IMR-90 (cell line): ENCODE measurements around the gene SCYGR4. TPM values are rescaled to one million over a fixed set of nuclear protein-coding genes. Genes with fewer than 3 reads are reported as not detected.
"Not testable (repeated sequence)": the region's sequence is repeated elsewhere in the genome, so short reads cannot be mapped to it uniquely, and the experiment has no call there.

ENCODE experiments used
- ATAC-seq: fragments of 200-7000 bp; cut with Tn5 transposase; 2 replicates; pipeline ENCODE4 v1.9.1; 2020; ENCODE audit warnings: low read depth, mild to moderate bottlenecking, moderate library complexity
- BruUV-seq: library from RNA; stranded (reverse); fragments of 400-500 nt; replicated peaks from 2 replicates; lab custom pipeline; 2021; lab: Mats Ljungman, UMichigan
- CTCF ChIA-PET: fragments of 300-600 bp; formaldehyde crosslinking; extraction: SDS; loops from one replicate; lab custom pipeline; 2021; ENCODE audit warnings: antibody characterized with exemption; lab: Yijun Ruan, JAX
- POLR2A ChIA-PET: fragments of 300-600 bp; sonication (Branson Sonifier 250); formaldehyde crosslinking; loops from one replicate; lab custom pipeline; 2022; ENCODE audit warnings: antibody characterized with exemption; ENCODE audit not compliant: unreplicated experiment; lab: Charles Lee
- DNase-seq: peaks from one replicate; pipeline ENCODE4 v3.0.0; 2013
- H2AFZ ChIP-seq: replicated peaks from 2 replicates; pipeline ENCODE3; 2013; ENCODE audit warnings: low read length, mild to moderate bottlenecking; ENCODE audit not compliant: poor library complexity
- H2AK5ac ChIP-seq: 2 replicates; pipeline ENCODE4 v1.6.1; 2013; ENCODE audit warnings: low read depth, low read length, inconsistent platforms
- H2AK9ac ChIP-seq: replicated peaks from 2 replicates; pipeline ENCODE3; 2013; ENCODE audit warnings: mild to moderate bottlenecking, low read depth, low read length, moderate library complexity; ENCODE audit not compliant: poor library complexity
- H2BK120ac ChIP-seq: 2 replicates; pipeline ENCODE4 v1.6.1; 2013; ENCODE audit warnings: low read depth, low read length, inconsistent platforms
- H2BK15ac ChIP-seq: 3 replicates; pipeline ENCODE4 v1.6.1; 2013; ENCODE audit warnings: low read depth, low read length, inconsistent platforms
- H2BK20ac ChIP-seq: 2 replicates; pipeline ENCODE4 v1.6.1; 2013; ENCODE audit warnings: low read depth, mild to moderate bottlenecking, inconsistent platforms, low read length, moderate library complexity
- H2BK5ac ChIP-seq: 2 replicates; pipeline ENCODE4 v1.6.1; 2013; ENCODE audit warnings: mild to moderate bottlenecking, low read depth, low read length, inconsistent platforms; ENCODE audit not compliant: poor library complexity, severe bottlenecking
- H3K14ac ChIP-seq: replicated peaks from 2 replicates; pipeline ENCODE4 v1.6.1; 2013; ENCODE audit warnings: low read depth, low read length, inconsistent platforms
- H3K18ac ChIP-seq: 2 replicates; pipeline ENCODE4 v1.6.1; 2013; ENCODE audit warnings: low read depth, low read length, control low read depth
- H3K23ac ChIP-seq: 2 replicates; pipeline ENCODE4 v1.6.1; 2013; ENCODE audit warnings: low read depth, low read length, inconsistent platforms
- H3K27ac ChIP-seq: 2 replicates; pipeline ENCODE4 v1.5.1; 2013; ENCODE audit warnings: mild to moderate bottlenecking, control low read depth, low read length; ENCODE audit not compliant: insufficient read depth
- H3K27me3 ChIP-seq: 2 replicates; pipeline ENCODE4 v1.6.1; 2013; ENCODE audit warnings: low read length; ENCODE audit not compliant: control insufficient read depth, insufficient read depth
- H3K36me3 ChIP-seq: 2 replicates; pipeline ENCODE4 v1.6.1; 2013; ENCODE audit warnings: low read length, mixed read lengths; ENCODE audit not compliant: control insufficient read depth, insufficient read depth
- H3K4ac ChIP-seq: 2 replicates; pipeline ENCODE4 v1.6.1; 2013; ENCODE audit warnings: low read depth, low read length, inconsistent platforms
- H3K4me1 ChIP-seq: 2 replicates; pipeline ENCODE4 v1.6.1; 2013; ENCODE audit warnings: low read length, mixed read lengths; ENCODE audit not compliant: control insufficient read depth, insufficient read depth
- H3K4me2 ChIP-seq: 2 replicates; pipeline ENCODE4 v1.6.1; 2013; ENCODE audit warnings: low read depth, mild to moderate bottlenecking, control low read depth, low read length, moderate library complexity
- H3K4me3 ChIP-seq: 2 replicates; pipeline ENCODE4 v1.5.1; 2013; ENCODE audit warnings: low read depth, mild to moderate bottlenecking, control low read depth, low read length, moderate library complexity; ENCODE audit not compliant: insufficient read depth
- H3K56ac ChIP-seq: 2 replicates; pipeline ENCODE4 v1.6.1; 2013; ENCODE audit warnings: low read length, inconsistent platforms; ENCODE audit not compliant: insufficient read depth; ENCODE audit errors: extremely low read depth
- H3K79me1 ChIP-seq, 2 experiments: 2 replicates each; pipeline ENCODE4 v1.6.1; 2013; ENCODE audit warnings: low read length in 2 of 2, inconsistent platforms in 1 of 2, low read depth in 1 of 2
- H3K9ac ChIP-seq: 2 replicates; pipeline ENCODE4 v1.6.1; 2013; ENCODE audit warnings: low read depth, low read length, control low read depth
- H3K9me1 ChIP-seq: 2 replicates; pipeline ENCODE4 v1.6.1; 2013; ENCODE audit warnings: low read length, inconsistent platforms; ENCODE audit not compliant: insufficient read depth
- H3K9me3 ChIP-seq: 2 replicates; pipeline ENCODE4 v1.6.1; 2013; ENCODE audit warnings: low read length; ENCODE audit not compliant: control insufficient read depth, insufficient read depth
- H4K20me1 ChIP-seq: 2 replicates; pipeline ENCODE4 v1.6.1; 2013; ENCODE audit warnings: low read length, inconsistent platforms; ENCODE audit not compliant: insufficient read depth
- H4K5ac ChIP-seq: 2 replicates; pipeline ENCODE4 v1.6.1; 2013; ENCODE audit warnings: mild to moderate bottlenecking, low read depth, low read length, control low read depth
- H4K8ac ChIP-seq, 2 experiments: 2 replicates each; pipeline ENCODE4 v1.6.1; 2013; ENCODE audit warnings: low read depth in 2 of 2, low read length in 2 of 2, control low read depth in 1 of 2, inconsistent platforms in 1 of 2
- H4K91ac ChIP-seq: 2 replicates; pipeline ENCODE4 v1.6.1; 2013; ENCODE audit warnings: low read depth, low read length, inconsistent platforms; ENCODE audit not compliant: insufficient read depth
- WGBS, 2 experiments: methylation state at CpG; one replicate each; pipeline versions ENCODE4 v1.1.5 to v1.1.7; 2013; ENCODE audit warnings: missing lambda C conversion rate in 2 of 2; ENCODE audit not compliant: insufficient read length in 1 of 2; ENCODE audit errors: extremely low coverage in 2 of 2; 5-methylcytosine and 5-hydroxymethylcytosine counted together
- dilution Hi-C: fragments of 300-500 bp; cut with HindIII; formaldehyde crosslinking; loops from one replicate; pipeline ENCODE4 v1.14.3; 2018; ENCODE audit warnings: low sequenced_read_pairs; ENCODE audit not compliant: unreplicated experiment
- in situ Hi-C: fragments of 300-500 bp; cut with MboI; formaldehyde crosslinking; loops from 3 replicates; pipeline ENCODE4 v1.14.3; 2019; ENCODE audit warnings: low sequenced_read_pairs, inconsistent platforms, mixed read lengths
- intact Hi-C: fragments of 100-400 bp; cut with micrococcal nuclease; formaldehyde crosslinking; loops from 2 replicates; pipeline ENCODE4 v1.10.0; 2022
- polyA plus RNA-seq, 3 experiments: library from polyadenylated mRNA; depleted of rRNA; stranded (reverse); fragments of >200 nt; gene quantifications; 2 replicates each; pipeline ENCODE4 v1.2.3, GENCODE V29; 2012; ENCODE audit warnings: low replicate concordance in 1 of 3
- total RNA-seq: library from RNA; depleted of rRNA; stranded (reverse); fragments of >200 nt; gene quantifications from 2 replicates; pipeline ENCODE4 v1.2.3, GENCODE V29; 2012; rRNA removed

Gene SCYGR4
- total and polyA plus RNA-seq, 2 of the 4 experiments (the other 2 are of a cell fraction) = not detected

DNA sequence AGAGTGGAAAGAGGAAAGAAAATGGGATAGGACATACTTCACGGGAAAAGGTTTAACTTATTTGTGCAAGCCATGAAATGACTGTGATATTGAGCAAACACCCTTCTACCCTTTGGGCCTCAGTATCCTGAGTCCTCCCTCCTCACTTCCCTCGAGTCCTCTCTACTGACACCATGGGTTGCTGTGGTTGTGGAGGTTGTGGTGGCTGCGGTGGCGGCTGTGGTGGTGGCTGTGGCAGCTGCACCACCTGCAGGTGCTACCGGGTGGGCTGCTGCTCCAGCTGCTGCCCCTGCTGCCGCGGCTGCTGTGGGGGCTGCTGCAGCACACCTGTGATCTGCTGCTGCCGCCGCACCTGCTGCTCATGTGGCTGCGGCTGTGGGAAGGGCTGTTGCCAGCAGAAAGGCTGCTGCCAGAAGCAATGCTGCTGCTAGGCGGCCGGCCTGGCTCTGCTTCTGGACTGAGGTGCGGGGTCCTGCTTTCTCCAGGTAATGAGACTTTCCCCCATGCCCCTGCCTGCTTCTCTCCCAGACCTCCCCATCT, 49.4 kb downstream of the SCYGR4 start, which contains the start of gene SCYGR5:
TSS of gene SCYGR5 (plus strand) at position 174 of the 540 bp plus-strand sequence. CDS start at position 174, 0 bp downstream.
- H4K91ac ChIP-seq, BruUV-seq, H3K14ac ChIP-seq, H3K27ac ChIP-seq, H2AFZ ChIP-seq, H4K8ac ChIP-seq, H2BK120ac ChIP-seq, dilution Hi-C loops, H3K36me3 ChIP-seq, H3K56ac ChIP-seq, H2BK5ac ChIP-seq, DNase-seq, intact Hi-C loops, POLR2A ChIA-PET, H3K4me3 ChIP-seq, H2BK20ac ChIP-seq, H3K9me1 ChIP-seq, H3K9me3 ChIP-seq, H3K9ac ChIP-seq, H4K20me1 ChIP-seq, H3K4me1 ChIP-seq, H2AK9ac ChIP-seq, H3K79me1 ChIP-seq, H4K5ac ChIP-seq, H2BK15ac ChIP-seq, H3K18ac ChIP-seq, H3K27me3 ChIP-seq, H3K4ac ChIP-seq, H2AK5ac ChIP-seq, ATAC-seq, H3K4me2 ChIP-seq, H3K23ac ChIP-seq: not testable (repeated sequence)
- 87% methylated on average over 3 of the region's 13 CpGs; no CpG with 5 or more reads in 1 of the 2 experiments for WGBS, 2 experiments
- CTCF ChIA-PET = interaction anchor here (0.7 kb wide), 1 partner anchor 445 kb away, joined by 3 read pairs; no protein-coding TSS in a partner anchor
- in situ Hi-C loops = loop anchor here (10.0 kb wide), 1 partner anchor 218 kb away; no protein-coding TSS in a partner anchor

Other genes starting within 250 kb of the SCYGR4 start
- gene TM4SF20, start 238.2 kb upstream of the SCYGR4 start, total RNA-seq = under 0.01 TPM in 2 replicates
- 0.03 and 0.06 TPM in 2 replicates for gene TM4SF20, start 238.2 kb upstream of the SCYGR4 start, polyA plus RNA-seq (2012; rRNA removed)
- gene SCYGR1, start 229.5 kb upstream of the SCYGR4 start, total RNA-seq = not detected in 2 replicates
- not detected in 2 replicates for gene SCYGR1, start 229.5 kb upstream of the SCYGR4 start, polyA plus RNA-seq (2012; rRNA removed)
- 93.6 and 126 TPM in 2 replicates for gene AGFG1, start 145.3 kb upstream of the SCYGR4 start, total RNA-seq
- 58.1 and 58.4 TPM in 2 replicates for gene AGFG1, start 145.3 kb upstream of the SCYGR4 start, polyA plus RNA-seq (2012; rRNA removed)
- gene SCYGR2, start 18.6 kb upstream of the SCYGR4 start, total RNA-seq = not detected in 2 replicates
- gene SCYGR2, start 18.6 kb upstream of the SCYGR4 start, polyA plus RNA-seq (2012; rRNA removed) = not detected in 2 replicates
- not detected in 2 replicates for gene SCYGR3, start 2.7 kb upstream of the SCYGR4 start, total RNA-seq
- gene SCYGR3, start 2.7 kb upstream of the SCYGR4 start, polyA plus RNA-seq (2012; rRNA removed) = not detected in 2 replicates
- gene SCYGR5, start 49.3 kb downstream of the SCYGR4 start, total RNA-seq = not detected in 2 replicates
- gene SCYGR5, start 49.3 kb downstream of the SCYGR4 start, polyA plus RNA-seq (2012; rRNA removed) = not detected in 2 replicates
- gene SLC19A3, start 100.5 kb downstream of the SCYGR4 start, total RNA-seq = under 0.01 TPM in 1 of 2 replicates, not detected in the other
- gene SLC19A3, start 100.5 kb downstream of the SCYGR4 start, polyA plus RNA-seq (2012; rRNA removed) = not detected in 2 replicates
- gene SCYGR6, start 107.3 kb downstream of the SCYGR4 start, total RNA-seq = not detected in 2 replicates
- gene SCYGR6, start 107.3 kb downstream of the SCYGR4 start, polyA plus RNA-seq (2012; rRNA removed) = not detected in 2 replicates
- not detected in 2 replicates for gene SCYGR7, start 110.8 kb downstream of the SCYGR4 start, total RNA-seq
- not detected in 2 replicates for gene SCYGR7, start 110.8 kb downstream of the SCYGR4 start, polyA plus RNA-seq (2012; rRNA removed)
- not detected in 2 replicates for gene SCYGR8, start 128.4 kb downstream of the SCYGR4 start, total RNA-seq
- not detected in 2 replicates for gene SCYGR8, start 128.4 kb downstream of the SCYGR4 start, polyA plus RNA-seq (2012; rRNA removed)
- not detected in 2 replicates for gene CCL20, start 196.3 kb downstream of the SCYGR4 start, total RNA-seq
- gene CCL20, start 196.3 kb downstream of the SCYGR4 start, polyA plus RNA-seq (2012; rRNA removed) = not detected in 2 replicates